Fibroblast of mammary gland (primary cell): Measurements from ENCODE around the gene OR4P4.

Source experiments
- DNase-seq: peaks from one replicate; pipeline ENCODE4 v3.0.0-alpha.2; 2010; ENCODE audit warnings: low read depth
- H3K4me3 ChIP-seq: 2 replicates; pipeline ENCODE4 v1.5.1; 2011; ENCODE audit warnings: low read depth, mild to moderate bottlenecking, low read length, moderate library complexity; ENCODE audit not compliant: control insufficient read depth
- TF ChIP-seq, protein P1 (sequence below): conservative IDR thresholded peaks from 2 replicates; pipeline ENCODE4 v1.5.1; 2011; ENCODE audit warnings: low read depth, low read length, inconsistent platforms; ENCODE audit not compliant: control insufficient read depth, insufficient read depth

Gene OR4P4

DNA sequence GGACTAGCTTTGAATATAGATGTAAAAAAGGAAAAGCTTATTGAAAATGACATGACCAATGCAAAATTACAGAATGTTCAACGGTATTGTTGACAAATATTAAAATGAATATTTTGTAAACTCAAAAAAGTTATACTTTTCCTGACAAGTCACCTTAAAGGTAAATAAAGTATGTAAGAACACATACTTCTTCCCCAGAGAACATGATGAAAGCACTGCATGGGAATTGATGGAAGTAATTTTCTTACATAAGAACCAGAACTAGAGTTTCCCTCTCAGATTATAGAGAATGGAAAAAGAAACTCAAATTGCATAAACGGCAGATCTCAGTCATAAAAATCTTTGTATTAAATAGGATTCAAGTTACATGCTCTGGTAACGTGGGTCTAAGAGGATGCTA, at the start of gene OR4P4:
OR4P4 (plus strand) TSS at position 301 of the 400 bp plus-strand sequence.
- TF ChIP-seq, protein P1, sequence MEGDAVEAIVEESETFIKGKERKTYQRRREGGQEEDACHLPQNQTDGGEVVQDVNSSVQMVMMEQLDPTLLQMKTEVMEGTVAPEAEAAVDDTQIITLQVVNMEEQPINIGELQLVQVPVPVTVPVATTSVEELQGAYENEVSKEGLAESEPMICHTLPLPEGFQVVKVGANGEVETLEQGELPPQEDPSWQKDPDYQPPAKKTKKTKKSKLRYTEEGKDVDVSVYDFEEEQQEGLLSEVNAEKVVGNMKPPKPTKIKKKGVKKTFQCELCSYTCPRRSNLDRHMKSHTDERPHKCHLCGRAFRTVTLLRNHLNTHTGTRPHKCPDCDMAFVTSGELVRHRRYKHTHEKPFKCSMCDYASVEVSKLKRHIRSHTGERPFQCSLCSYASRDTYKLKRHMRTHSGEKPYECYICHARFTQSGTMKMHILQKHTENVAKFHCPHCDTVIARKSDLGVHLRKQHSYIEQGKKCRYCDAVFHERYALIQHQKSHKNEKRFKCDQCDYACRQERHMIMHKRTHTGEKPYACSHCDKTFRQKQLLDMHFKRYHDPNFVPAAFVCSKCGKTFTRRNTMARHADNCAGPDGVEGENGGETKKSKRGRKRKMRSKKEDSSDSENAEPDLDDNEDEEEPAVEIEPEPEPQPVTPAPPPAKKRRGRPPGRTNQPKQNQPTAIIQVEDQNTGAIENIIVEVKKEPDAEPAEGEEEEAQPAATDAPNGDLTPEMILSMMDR, result no peak
- no peak within 1 kb of the TSS for H3K4me3 ChIP-seq
- DNase-seq, result no peak

DNA sequence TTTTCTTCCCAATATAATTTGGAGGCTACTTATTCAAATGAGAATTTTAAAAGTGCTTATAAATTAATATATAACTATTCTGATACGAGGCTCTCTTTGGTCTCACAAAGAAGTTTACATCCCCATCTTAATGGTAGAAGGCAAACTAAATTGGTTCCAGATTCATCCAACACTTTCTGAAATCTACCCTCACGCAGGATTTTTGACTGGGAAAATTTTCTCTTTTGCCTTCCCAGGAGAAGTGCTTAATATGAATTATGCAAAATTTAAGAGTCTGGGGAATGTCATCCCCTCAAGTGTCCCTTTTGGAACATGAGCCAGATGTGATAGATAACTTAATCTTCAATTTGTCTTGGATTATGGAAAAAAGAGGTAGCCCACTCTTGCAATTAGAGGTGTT, 27.4 kb upstream of the OR4P4 start, which contains the start of gene OR4C11:
OR4C11 (minus strand) TSS at position 101 of the 400 bp plus-strand sequence. CDS start 3,272 bp downstream, outside the sequence.
- H3K4me3 ChIP-seq, result no peak within 1 kb of the TSS

DNA sequence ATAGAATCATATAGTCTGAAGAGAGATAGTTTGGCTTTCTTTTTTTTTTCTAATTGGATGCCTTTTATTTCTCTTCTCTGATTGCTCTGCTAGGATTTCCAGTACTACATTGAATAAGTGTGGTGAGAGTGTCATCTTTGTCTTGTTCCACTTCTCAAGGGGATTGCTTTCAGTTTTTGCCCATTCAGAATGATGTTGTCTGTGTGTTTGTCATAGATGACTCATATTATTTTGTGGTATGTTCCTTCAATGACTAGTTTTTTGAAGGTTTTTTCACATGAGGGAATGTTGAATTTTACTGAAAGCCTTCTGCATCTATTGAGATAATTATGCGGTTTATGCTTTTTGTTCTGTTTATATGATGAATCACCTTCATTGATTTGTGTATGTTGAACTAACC, 10.4 kb upstream of the OR4P4 start:
- no peak overlapping the region for H3K4me3 ChIP-seq
- TF ChIP-seq, protein P1, result no peak
- DNase-seq, result no peak

More for the DNA sequence above, 27.4 kb upstream of the OR4P4 start, which contains the start of gene OR4C11:
- no peak for DNase-seq
- TF ChIP-seq, protein P1, result no peak

DNA sequence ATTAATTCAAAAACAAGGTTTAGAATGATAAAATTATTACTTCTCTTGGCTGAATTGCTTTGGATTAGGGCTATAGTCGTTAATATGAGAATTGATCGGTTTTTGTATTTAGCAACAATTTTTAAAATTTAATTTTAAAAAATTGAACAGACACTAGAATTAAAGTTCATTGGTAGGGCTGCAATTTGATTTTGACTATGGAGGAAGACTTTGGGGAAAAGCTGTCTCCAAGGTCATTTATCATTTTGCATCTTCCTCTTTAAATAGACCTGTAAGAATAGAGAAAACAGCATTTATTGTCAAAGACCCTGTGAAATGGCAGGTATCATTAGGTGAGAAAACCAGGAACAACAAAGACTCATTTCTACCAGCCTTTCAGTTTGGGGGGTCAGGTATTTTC, 13.1 kb downstream of the OR4P4 start, which contains the start of gene OR4S2:
OR4S2 (plus strand) TSS at position 301 of the 400 bp plus-strand sequence. CDS start 2,577 bp downstream, outside the sequence.
- no peak within 1 kb of the TSS for H3K4me3 ChIP-seq
- TF ChIP-seq, protein P1, result no peak
- no peak for DNase-seq

DNA sequence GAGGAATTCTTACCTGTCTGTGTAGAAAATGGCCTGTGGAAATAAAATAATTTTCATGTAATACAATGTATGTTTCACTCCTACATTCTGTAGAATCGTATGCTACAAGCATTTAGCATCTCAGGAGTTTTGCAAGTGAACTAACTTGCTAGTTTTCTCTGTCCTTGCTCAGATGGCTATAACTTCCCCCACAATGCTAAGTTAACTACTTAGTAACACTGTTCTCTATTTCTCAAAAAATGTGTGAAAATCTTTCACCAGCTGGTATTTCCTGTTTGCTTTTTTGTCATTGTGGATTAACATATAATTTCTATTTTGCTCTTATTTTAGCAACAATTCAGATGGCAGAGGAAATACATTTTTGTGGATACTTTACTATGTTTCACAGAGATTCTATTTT, 17.6 kb downstream of the OR4P4 start:
- DNase-seq, result no peak
- TF ChIP-seq, protein P1, result no peak
- H3K4me3 ChIP-seq, result no peak overlapping the region

DNA sequence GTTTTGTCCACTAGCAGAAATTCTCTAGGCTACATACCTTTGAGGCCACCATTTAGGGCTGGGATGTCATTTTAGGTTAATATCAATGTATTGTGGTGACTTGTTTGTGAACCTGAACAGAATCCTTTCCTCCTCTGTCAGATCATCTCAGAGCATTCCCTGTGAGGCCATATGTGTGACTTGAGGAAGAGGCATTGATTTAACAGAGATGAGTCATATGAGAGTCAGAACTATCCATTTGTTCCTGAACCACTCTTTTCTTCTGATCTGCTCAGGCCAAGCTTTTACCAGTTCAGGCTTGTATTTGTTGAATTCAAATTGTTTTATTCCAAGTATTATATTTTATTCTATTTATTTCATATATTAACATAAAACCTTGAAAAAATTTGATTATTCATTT, 20.2 kb downstream of the OR4P4 start:
- TF ChIP-seq, protein P1, result no peak
- no peak overlapping the region for H3K4me3 ChIP-seq
- DNase-seq, result no peak
